Hepatocyte (in vitro differentiated cells): ENCODE results near the gene BIK. TPM values are rescaled to one million over a fixed set of nuclear protein-coding genes. Genes with fewer than 3 reads are reported as not detected.

Source experiments
- DNase-seq: peaks from one replicate; pipeline ENCODE4 v3.0.0-alpha.2; 2016; ENCODE audit warnings: low spot score
- H2AFZ ChIP-seq: fragments of 200-600 bp; sonication (generic); 2 replicates; pipeline ENCODE4 v1.6.0; 2016; ENCODE audit warnings: antibody characterized with exemption, mild to moderate bottlenecking
- H3K27ac ChIP-seq: fragments of 200-600 bp; sonication (generic); 2 replicates; pipeline ENCODE4 v1.5.1; 2016; ENCODE audit warnings: mild to moderate bottlenecking
- H3K27me3 ChIP-seq: fragments of 200-600 bp; sonication (generic); 2 replicates; pipeline ENCODE4 v1.6.1; 2016
- H3K36me3 ChIP-seq: fragments of 200-600 bp; sonication (generic); replicated peaks from 2 replicates; pipeline ENCODE4 v1.5.1; 2016; ENCODE audit warnings: low read depth; ENCODE audit not compliant: insufficient read depth
- H3K4me1 ChIP-seq: fragments of 200-600 bp; sonication (generic); 2 replicates; pipeline ENCODE4 v1.5.1; 2016; ENCODE audit warnings: mild to moderate bottlenecking, moderate library complexity; ENCODE audit not compliant: insufficient read depth
- H3K4me2 ChIP-seq: fragments of 200-600 bp; sonication (generic); 2 replicates; pipeline ENCODE4 v1.6.0; 2016
- H3K4me3 ChIP-seq: fragments of 200-600 bp; sonication (generic); 2 replicates; pipeline ENCODE4 v1.5.1; 2016; ENCODE audit warnings: mild to moderate bottlenecking
- H3K79me2 ChIP-seq: fragments of 200-600 bp; sonication (generic); 2 replicates; pipeline ENCODE4 v1.6.0; 2017; ENCODE audit warnings: mild to moderate bottlenecking
- H3K9me2 ChIP-seq: fragments of 200-600 bp; sonication (generic); replicated peaks from 2 replicates; pipeline ENCODE4 v1.6.0; 2017; ENCODE audit warnings: mild to moderate bottlenecking; ENCODE audit not compliant: insufficient read depth
- H3K9me3 ChIP-seq: fragments of 200-600 bp; sonication (generic); 2 replicates; pipeline ENCODE4 v1.5.1; 2016; ENCODE audit warnings: low read depth, mild to moderate bottlenecking
- H4K20me1 ChIP-seq: fragments of 200-600 bp; sonication (generic); 2 replicates; pipeline ENCODE4 v1.6.0; 2016; ENCODE audit warnings: mild to moderate bottlenecking; ENCODE audit not compliant: insufficient read depth, poor library complexity, severe bottlenecking
- CTCF ChIP-seq: fragments of 200-600 bp; sonication (generic); IDR thresholded peaks from 2 replicates; pipeline ENCODE4 v1.5.1; 2016; ENCODE audit warnings: antibody characterized with exemption, mild to moderate bottlenecking; ENCODE audit not compliant: poor library complexity
- EZH2 ChIP-seq: fragments of 200-600 bp; sonication (generic); IDR thresholded peaks from 2 replicates; pipeline ENCODE4 v1.6.1; 2016; ENCODE audit warnings: antibody characterized with exemption, mild to moderate bottlenecking, borderline replicate concordance
- EZH2phosphoT487 ChIP-seq: fragments of 200-600 bp; sonication (generic); IDR thresholded peaks from one replicate; pipeline ENCODE4 v1.6.1; 2018; ENCODE audit warnings: antibody characterized with exemption, mild to moderate bottlenecking, low read depth, moderate library complexity; ENCODE audit not compliant: unreplicated experiment, severe bottlenecking
- WGBS: methylation state at CpG from one replicate; pipeline ENCODE4 v1.1.6; 2016; ENCODE audit warnings: low lambda C conversion rate; ENCODE audit errors: missing lambda C conversion rate; 5-methylcytosine and 5-hydroxymethylcytosine counted together
- polyA plus RNA-seq: library from polyadenylated mRNA; unstranded; fragments of >200 nt; fragmentation: Nextera tagmentation; extraction: Ambion mirVana; gene quantifications from 2 replicates; pipeline ENCODE4 v1.2.1, GENCODE V29; 2016
- total RNA-seq: library from RNA; depleted of rRNA; stranded (reverse); fragments of >200 nt; gene quantifications from 2 replicates; pipeline ENCODE4 v1.2.3, GENCODE V29; 2014

BIK gene
- total and polyA plus RNA-seq, 2 experiments from 2014 or later, result 10.6 to 15.5 TPM

- Histone ChIP-seq H3K9me2 (no peaks in the 10 kb centered on the region), H3K9me3 (no peaks in the 10 kb centered on the region), H3K4me3 (no peak overlapping the region), H3K36me3 (no peaks in the 10 kb centered on the region), H3K4me2 (no peak overlapping the region), H3K27me3 (no peaks in the 10 kb centered on the region), H3K4me1 (peaks cover 7% of the 10 kb centered on the region), H3K79me2 (no peaks in the 10 kb centered on the region), H2AFZ (no peak overlapping the region), H4K20me1 (no peaks in the 10 kb centered on the region), H3K27ac (no peak overlapping the region)
- 85% methylated on average over 20 of the region's 20 CpGs for WGBS
- no peak for DNase-seq
- TF ChIP-seq EZH2, result no peak
- no peak for TF ChIP-seq CTCF
- TF ChIP-seq EZH2phosphoT487, result no peak
Observed at GRCh38 chr22:43077121-43077877, 33.3 kb upstream of the BIK start.

GRCh38 chr22:43078522-43078921 is 32.0 kb upstream of the BIK start:
- Histone ChIP-seq H3K9me2 (no peaks in the 10 kb centered on the region), H3K79me2 (no peaks in the 10 kb centered on the region)
- WGBS, result 42% methylated on average over 6 of the region's 12 CpGs

GRCh38 chr22:43079742-43080141 is 30.8 kb upstream of the BIK start:
- TF ChIP-seq CTCF, result no peak
- TF ChIP-seq EZH2phosphoT487, result no peak
- TF ChIP-seq EZH2, result no peak
- no peaks in the 10 kb centered on the region for H3K27me3 ChIP-seq
- peak overlapping the region; percentile 72 for H3K27ac ChIP-seq
- no peak overlapping the region for H3K4me3 ChIP-seq
- 94% methylated on average over 14 of the region's 14 CpGs for WGBS
- H4K20me1 ChIP-seq, result no peaks in the 10 kb centered on the region
- no peak for DNase-seq
- H2AFZ ChIP-seq, result no peak overlapping the region
- peaks cover 7% of the 10 kb centered on the region for H3K4me1 ChIP-seq
- H3K4me2 ChIP-seq, result no peak overlapping the region
- no peaks in the 10 kb centered on the region for H3K9me2 ChIP-seq
- H3K36me3 ChIP-seq, result no peaks in the 10 kb centered on the region
- no peaks in the 10 kb centered on the region for H3K79me2 ChIP-seq
- H3K9me3 ChIP-seq, result no peaks in the 10 kb centered on the region

More at GRCh38 chr22:43078522-43078921, 32.0 kb upstream of the BIK start:
- no peaks in the 10 kb centered on the region for H3K27me3 ChIP-seq
- H4K20me1 ChIP-seq, result no peaks in the 10 kb centered on the region
- no peak overlapping the region for H3K4me2 ChIP-seq
- no peak overlapping the region for H3K27ac ChIP-seq
- peak; percentile 61 for DNase-seq
- TF ChIP-seq EZH2 (no peak), EZH2phosphoT487 (no peak)
- no peaks in the 10 kb centered on the region for H3K36me3 ChIP-seq
- no peak overlapping the region for H3K4me3 ChIP-seq
- no peak overlapping the region for H2AFZ ChIP-seq
- no peaks in the 10 kb centered on the region for H3K9me3 ChIP-seq
- peaks cover 7% of the 10 kb centered on the region for H3K4me1 ChIP-seq

GRCh38 chr22:43080616-43081015 is 29.9 kb upstream of the BIK start:
- Histone ChIP-seq H3K4me3 (no peak overlapping the region), H2AFZ (no peak overlapping the region), H3K4me2 (peak overlapping the region; percentile 27), H3K79me2 (no peaks in the 10 kb centered on the region), H3K9me2 (no peaks in the 10 kb centered on the region), H4K20me1 (no peaks in the 10 kb centered on the region), H3K27ac (peak overlapping the region; percentile 72), H3K27me3 (no peaks in the 10 kb centered on the region), H3K4me1 (peaks cover 7% of the 10 kb centered on the region), H3K9me3 (no peaks in the 10 kb centered on the region), H3K36me3 (no peaks in the 10 kb centered on the region)
- peak; percentile 77 for DNase-seq
- no peak for TF ChIP-seq EZH2
- no peak for TF ChIP-seq CTCF
- TF ChIP-seq EZH2phosphoT487, result no peak
- WGBS, result 40% methylated on average over 1 of the region's 2 CpGs
